ENCODE data around the gene TMPRSS11A. TPM values are rescaled to one million over a fixed set of nuclear protein-coding genes. Genes with fewer than 3 reads are reported as not detected.

The TMPRSS11A gene
- not detected in 5 replicates for total RNA-seq (2022; extraction: Qiagen RNA extraction; ENCODE audit: low read depth)

DNA sequence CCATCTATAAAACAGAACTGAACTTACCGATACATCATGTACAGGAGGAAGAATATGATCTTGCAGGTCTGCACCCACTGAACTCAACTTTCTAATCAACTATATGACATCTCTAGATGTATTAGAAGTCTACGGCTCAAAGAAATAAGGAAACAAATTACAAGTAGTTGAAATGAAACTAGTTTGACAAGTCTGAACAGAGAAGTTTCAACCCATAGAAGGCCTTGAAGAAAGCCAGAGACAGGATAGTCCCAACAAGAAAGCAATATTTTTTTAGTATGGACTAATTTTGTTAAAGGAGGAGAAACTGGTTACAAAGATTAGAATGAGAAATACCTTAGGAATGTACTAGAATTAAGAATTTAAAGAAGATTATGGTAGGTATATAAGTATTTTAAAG lies at the start of gene TMPRSS11A:
Gene TMPRSS11A (minus strand): TSS at position 138 of the 400 bp plus-strand sequence. CDS start 100 bp downstream, at position 38.

DNA sequence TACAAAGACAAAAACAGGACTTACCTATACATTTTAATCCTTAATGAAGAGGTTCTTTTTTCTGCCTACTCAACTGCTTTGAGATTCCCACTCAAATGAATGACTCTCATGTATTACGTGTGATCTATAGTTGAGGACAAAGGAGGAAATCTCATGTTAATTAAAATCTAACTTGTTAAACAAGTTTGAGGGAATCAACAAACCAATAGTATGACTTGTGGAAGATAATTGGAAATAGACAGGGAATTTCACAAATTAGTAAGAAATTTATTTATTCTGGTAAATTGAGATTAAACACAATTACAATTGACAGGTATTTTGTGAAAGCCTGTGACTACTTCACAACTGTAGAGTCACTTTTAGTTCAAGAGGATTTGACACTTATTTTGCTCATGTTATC lies 79.4 kb downstream of the TMPRSS11A start, which contains the start of gene TMPRSS11D:
Gene TMPRSS11D (minus strand): TSS at position 101 of the 400 bp plus-strand sequence. CDS start 69 bp downstream, at position 32.

Other genes starting within 250 kb of the TMPRSS11A start
- gene GNRHR, start 209.1 kb downstream of the TMPRSS11A start, total RNA-seq (2022; extraction: Qiagen RNA extraction; ENCODE audit: low read depth): not detected in 5 replicates
- gene TMPRSS11D, start 79.5 kb downstream of the TMPRSS11A start, total RNA-seq (2022; extraction: Qiagen RNA extraction; ENCODE audit: low read depth): not detected in 5 replicates
- gene TMPRSS11F, start 166.4 kb upstream of the TMPRSS11A start, total RNA-seq (2022; extraction: Qiagen RNA extraction; ENCODE audit: low read depth): not detected in 5 replicates

All from A549 treated with RU486 at 1 μM for 4 hours (cell line).